DOHH2 (cell line): ENCODE measurements around the gene BRINP1.

ENCODE experiments used
- H3F3A ChIP-seq: fragments of 200-600 bp; sonication (generic), shearing (Covaris generic); 2 replicates; pipeline ENCODE4 v1.6.0; 2016; ENCODE audit warnings: antibody characterized with exemption, mild to moderate bottlenecking; ENCODE audit not compliant: control insufficient read depth, insufficient read depth
- H3K27ac ChIP-seq: fragments of 200-600 bp; sonication (generic); 2 replicates; pipeline ENCODE4 v1.5.1; 2014; ENCODE audit warnings: low read depth, mild to moderate bottlenecking, low read length, moderate library complexity
- H3K27me3 ChIP-seq: fragments of 200-600 bp; sonication (generic); 2 replicates; pipeline ENCODE4 v1.6.1; 2014; ENCODE audit warnings: mild to moderate bottlenecking, low read length, mixed read lengths; ENCODE audit not compliant: control insufficient read depth
- H3K36me3 ChIP-seq: fragments of 200-600 bp; sonication (generic); 2 replicates; pipeline ENCODE4 v1.6.1; 2014; ENCODE audit warnings: mild to moderate bottlenecking, low read length, moderate library complexity, mixed read lengths; ENCODE audit not compliant: control insufficient read depth
- H3K4me1 ChIP-seq: fragments of 200-600 bp; sonication (generic); 2 replicates; pipeline ENCODE4 v1.6.1; 2014; ENCODE audit warnings: mild to moderate bottlenecking, low read length, mixed read lengths; ENCODE audit not compliant: control insufficient read depth
- H3K4me2 ChIP-seq: fragments of 200-600 bp; sonication (generic); 2 replicates; pipeline ENCODE4 v1.6.0; 2014; ENCODE audit warnings: mild to moderate bottlenecking, low read length, moderate library complexity
- H3K4me3 ChIP-seq: fragments of 200-600 bp; sonication (generic); 2 replicates; pipeline ENCODE4 v1.5.1; 2014; ENCODE audit warnings: mild to moderate bottlenecking, low read length, mixed read lengths
- H3K79me2 ChIP-seq: fragments of 200-600 bp; sonication (generic); 2 replicates; pipeline ENCODE4 v1.6.1; 2014; ENCODE audit warnings: mild to moderate bottlenecking, low read length, mixed read lengths; ENCODE audit not compliant: control insufficient read depth
- H3K9me2 ChIP-seq: fragments of 200-600 bp; sonication (generic); replicated peaks from 2 replicates; pipeline ENCODE4 v1.6.1; 2014; ENCODE audit warnings: mild to moderate bottlenecking, low read length, mixed read lengths; ENCODE audit not compliant: control insufficient read depth
- H3K9me3 ChIP-seq: fragments of 200-600 bp; sonication (generic); 2 replicates; pipeline ENCODE4 v1.6.1; 2014; ENCODE audit warnings: antibody characterized with exemption, low read length, mixed read lengths; ENCODE audit not compliant: control insufficient read depth, insufficient read depth
- H4K20me1 ChIP-seq: fragments of 200-600 bp; sonication (generic); 2 replicates; pipeline ENCODE4 v1.6.0; 2014; ENCODE audit warnings: low read depth, mild to moderate bottlenecking, antibody characterized with exemption, low read length, moderate library complexity; ENCODE audit not compliant: control insufficient read depth, insufficient read depth
- EZH2phosphoT487 ChIP-seq: fragments of 200-600 bp; sonication (generic); IDR thresholded peaks from 2 replicates; pipeline ENCODE4 v1.6.1; 2017; ENCODE audit warnings: borderline replicate concordance, mild to moderate bottlenecking, antibody characterized with exemption, low read length, moderate library complexity, mixed read lengths
- TF ChIP-seq, protein P1 (sequence below): fragments of 200-600 bp; sonication (generic); IDR thresholded peaks from one replicate; pipeline ENCODE4 v1.5.1; 2014; ENCODE audit warnings: antibody characterized with exemption, mild to moderate bottlenecking, low read depth, low read length; ENCODE audit not compliant: poor library complexity, severe bottlenecking

The BRINP1 gene

DNA sequence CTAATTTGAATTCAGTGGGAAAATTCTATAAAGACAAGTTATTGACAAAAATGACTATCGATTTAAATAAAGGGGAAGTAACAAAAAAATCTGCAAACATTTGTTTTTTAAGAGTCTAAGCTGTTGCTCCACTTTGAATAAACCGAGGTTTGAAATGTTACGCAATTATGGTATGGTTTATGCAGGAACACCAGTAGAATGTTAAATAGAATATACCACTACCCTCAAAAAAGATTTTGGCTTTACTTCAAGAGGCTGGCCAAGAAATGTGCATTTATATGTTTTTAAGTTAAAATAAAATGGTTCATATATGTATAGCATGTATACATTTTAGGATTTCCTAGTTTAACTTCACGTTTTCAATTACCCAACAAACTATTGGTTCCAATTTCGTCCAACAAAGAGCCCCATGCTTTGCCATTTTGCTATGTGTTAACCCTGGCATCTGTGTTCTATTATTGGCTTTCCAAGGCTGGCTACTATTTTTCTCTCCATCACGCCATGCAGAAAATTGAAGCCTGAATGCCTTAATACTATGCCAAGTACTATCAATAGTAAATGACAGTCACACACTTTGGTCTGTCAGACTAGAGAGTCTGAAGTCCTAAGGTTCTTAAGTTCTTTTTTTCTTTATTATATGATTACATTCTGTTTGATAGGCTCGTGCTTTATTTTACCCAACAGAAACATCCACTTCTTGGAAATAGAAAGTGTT is 171.2 kb downstream of the BRINP1 start:
- Histone ChIP-seq H3K36me3 (no peaks in the 10 kb centered on the region), H3F3A (no peaks in the 10 kb centered on the region), H3K4me1 (no peaks in the 10 kb centered on the region), H3K79me2 (no peaks in the 10 kb centered on the region), H3K27me3 (no peaks in the 10 kb centered on the region), H3K4me2 (no peak overlapping the region), H3K9me3 (no peaks in the 10 kb centered on the region), H4K20me1 (no peaks in the 10 kb centered on the region), H3K4me3 (no peak overlapping the region), H3K27ac (no peak overlapping the region), H3K9me2 (no peaks in the 10 kb centered on the region)
- TF ChIP-seq EZH2phosphoT487 = no peak
- TF ChIP-seq, protein P1, sequence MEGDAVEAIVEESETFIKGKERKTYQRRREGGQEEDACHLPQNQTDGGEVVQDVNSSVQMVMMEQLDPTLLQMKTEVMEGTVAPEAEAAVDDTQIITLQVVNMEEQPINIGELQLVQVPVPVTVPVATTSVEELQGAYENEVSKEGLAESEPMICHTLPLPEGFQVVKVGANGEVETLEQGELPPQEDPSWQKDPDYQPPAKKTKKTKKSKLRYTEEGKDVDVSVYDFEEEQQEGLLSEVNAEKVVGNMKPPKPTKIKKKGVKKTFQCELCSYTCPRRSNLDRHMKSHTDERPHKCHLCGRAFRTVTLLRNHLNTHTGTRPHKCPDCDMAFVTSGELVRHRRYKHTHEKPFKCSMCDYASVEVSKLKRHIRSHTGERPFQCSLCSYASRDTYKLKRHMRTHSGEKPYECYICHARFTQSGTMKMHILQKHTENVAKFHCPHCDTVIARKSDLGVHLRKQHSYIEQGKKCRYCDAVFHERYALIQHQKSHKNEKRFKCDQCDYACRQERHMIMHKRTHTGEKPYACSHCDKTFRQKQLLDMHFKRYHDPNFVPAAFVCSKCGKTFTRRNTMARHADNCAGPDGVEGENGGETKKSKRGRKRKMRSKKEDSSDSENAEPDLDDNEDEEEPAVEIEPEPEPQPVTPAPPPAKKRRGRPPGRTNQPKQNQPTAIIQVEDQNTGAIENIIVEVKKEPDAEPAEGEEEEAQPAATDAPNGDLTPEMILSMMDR = no peak

DNA sequence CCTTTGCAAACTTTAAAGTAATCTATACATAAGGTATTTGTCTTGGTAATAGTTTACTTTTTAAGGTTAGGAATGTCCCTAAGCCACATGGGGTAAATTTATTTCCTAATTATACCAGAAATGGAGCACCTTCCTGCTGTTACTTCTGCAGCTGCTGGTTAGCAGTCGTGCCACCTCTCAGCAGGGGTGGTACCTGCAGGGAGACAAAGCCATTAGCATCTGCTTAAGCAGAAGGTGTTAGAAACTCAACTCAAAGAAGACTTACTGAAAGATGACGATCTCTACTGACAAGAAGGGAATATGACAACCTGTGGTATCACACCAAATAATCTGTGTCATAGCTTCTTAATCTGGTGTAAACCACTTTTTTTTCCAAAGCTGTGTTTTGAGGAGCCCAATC is 173.7 kb downstream of the BRINP1 start:
- no peak for TF ChIP-seq EZH2phosphoT487
- TF ChIP-seq, protein P1 = no peak

DNA sequence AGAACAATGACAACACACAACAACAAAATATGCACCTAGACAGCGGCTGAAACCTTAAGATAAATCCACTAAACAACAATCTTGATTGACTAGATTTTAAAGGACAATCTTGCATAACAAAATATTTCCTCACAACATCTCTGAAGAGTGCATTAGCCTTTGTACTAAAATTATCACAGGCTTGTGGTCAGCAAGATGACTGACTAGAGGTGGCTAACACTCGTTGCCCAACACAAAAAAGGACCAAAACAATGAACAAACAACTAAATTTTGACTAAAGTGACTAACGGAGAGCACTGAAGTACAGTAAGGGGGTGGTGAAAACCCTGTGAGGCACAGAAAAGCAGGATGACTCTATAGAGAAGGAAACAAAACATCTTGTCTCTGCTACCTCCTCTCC is 183.9 kb downstream of the BRINP1 start:
- Histone ChIP-seq H3K27ac (no peak overlapping the region), H3K79me2 (no peaks in the 10 kb centered on the region), H3F3A (no peaks in the 10 kb centered on the region), H3K9me3 (no peaks in the 10 kb centered on the region), H3K4me1 (no peaks in the 10 kb centered on the region), H3K9me2 (no peaks in the 10 kb centered on the region), H4K20me1 (no peaks in the 10 kb centered on the region), H3K4me3 (no peak overlapping the region), H3K27me3 (no peaks in the 10 kb centered on the region), H3K4me2 (no peak overlapping the region), H3K36me3 (no peaks in the 10 kb centered on the region)
- TF ChIP-seq, protein P1 = no peak
- TF ChIP-seq EZH2phosphoT487 = no peak

More for the DNA sequence above, 173.7 kb downstream of the BRINP1 start:
- no peaks in the 10 kb centered on the region for H3K9me3 ChIP-seq
- H3K4me3 ChIP-seq = no peak overlapping the region
- H3K79me2 ChIP-seq = no peaks in the 10 kb centered on the region
- no peaks in the 10 kb centered on the region for H3F3A ChIP-seq
- no peaks in the 10 kb centered on the region for H3K36me3 ChIP-seq
- no peaks in the 10 kb centered on the region for H3K9me2 ChIP-seq
- H3K4me1 ChIP-seq = no peaks in the 10 kb centered on the region
- no peak overlapping the region for H3K4me2 ChIP-seq
- H3K27ac ChIP-seq = no peak overlapping the region
- no peaks in the 10 kb centered on the region for H3K27me3 ChIP-seq
- no peaks in the 10 kb centered on the region for H4K20me1 ChIP-seq
